ENCODE results near the gene PRKCH. TPM values are rescaled to one million over a fixed set of nuclear protein-coding genes. Genes with fewer than 3 reads are reported as not detected.

PRKCH gene
- total RNA-seq, 2 experiments from 2014 or later = 318 to 343 TPM

DNA sequence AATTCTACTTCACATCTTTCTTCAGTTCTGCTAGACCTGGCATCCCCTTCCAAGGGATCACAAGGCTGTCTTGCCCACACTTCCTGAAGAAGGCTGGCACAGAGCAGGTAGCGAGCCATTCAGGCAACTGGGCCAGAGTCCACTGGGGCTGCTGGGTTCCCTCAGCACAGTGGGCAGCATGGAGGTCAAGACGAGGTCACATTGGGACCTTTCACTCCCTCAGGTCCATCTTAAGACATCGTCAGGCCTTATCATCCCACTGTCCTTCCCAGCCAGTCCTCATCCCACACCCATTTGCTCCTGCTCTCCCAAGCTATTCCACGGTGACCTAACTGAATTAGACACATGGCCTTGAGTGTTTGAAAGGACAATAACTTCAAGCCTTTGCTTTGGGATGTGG, 230.9 kb downstream of the PRKCH start:
- ChIA-PET CTCF (interaction anchor here (1.1 to 1.7 kb wide), 6 partner anchors 11 to 285 kb away, joined by 3 to 7 read pairs (median 4); no protein-coding TSS in a partner anchor), POLR2A (interaction anchor here (0.8 to 1.5 kb wide), 3 partner anchors 17 to 168 kb away, joined by 3 to 5 read pairs (median 3); partner anchors contain the start of gene HIF1A)
- DNase-seq (no peak), ATAC-seq (no peak)
- Mint-ChIP-seq H3K4me3 (no peak overlapping the region), H3K27me3 (ENCODE audit: low read depth) (no peaks in the 10 kb centered on the region), H3K36me3 (ENCODE audit: low read depth) (peaks cover 82% of the 10 kb centered on the region), H3K9me3 (ENCODE audit: insufficient read depth) (no peaks in the 10 kb centered on the region), H3K4me1 (ENCODE audit: low read depth) (peaks cover 52% of the 10 kb centered on the region), H3K27ac (peak overlapping the region; percentile 90)

DNA sequence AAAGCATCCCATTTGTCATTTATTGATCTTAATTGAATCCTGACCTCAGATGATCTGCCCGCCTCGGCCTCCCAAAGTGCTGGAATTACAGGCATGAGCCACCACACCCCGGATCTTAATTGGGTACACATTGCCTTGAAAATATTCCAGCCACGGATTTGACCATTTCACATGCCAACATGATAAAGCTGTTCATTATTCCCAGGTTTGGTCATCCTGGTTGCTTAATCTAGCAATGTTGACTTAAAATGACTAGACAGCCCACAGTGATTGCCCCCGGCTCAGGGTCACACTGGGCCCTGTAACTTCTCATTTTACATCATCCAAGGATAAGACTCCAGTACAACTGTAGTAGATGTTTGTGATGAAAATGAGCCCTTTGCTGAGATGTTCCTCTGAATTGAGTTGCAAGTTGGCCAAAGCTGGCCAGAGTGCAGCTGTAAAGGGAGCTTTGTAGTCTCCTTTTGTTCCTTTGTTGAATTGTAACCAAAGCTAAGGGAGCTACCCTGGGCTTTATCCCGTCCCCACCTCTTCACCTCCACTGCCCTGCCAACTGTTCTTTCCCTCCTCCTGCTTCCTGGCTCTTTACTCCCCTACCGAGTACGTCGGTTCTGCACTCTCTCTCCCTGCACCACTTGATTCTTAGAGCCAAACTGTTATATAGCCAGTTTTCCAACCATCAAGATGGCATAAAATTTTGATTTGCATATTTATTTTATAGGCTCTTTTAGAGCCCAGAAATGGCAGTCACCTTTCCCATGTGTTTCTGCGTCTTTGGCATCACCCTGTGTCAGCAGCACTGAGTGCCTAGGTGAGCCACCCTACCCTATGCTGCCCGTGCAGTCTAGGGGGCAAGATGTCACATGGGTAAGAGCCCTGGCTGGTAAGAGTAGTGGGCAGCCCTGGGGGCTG, 232.6 kb downstream of the PRKCH start:
- ATAC-seq = no peak
- Mint-ChIP-seq H3K4me1 (ENCODE audit: low read depth) (peaks cover 56% of the 10 kb centered on the region), H3K9me3 (ENCODE audit: insufficient read depth) (no peaks in the 10 kb centered on the region), H3K27me3 (ENCODE audit: low read depth) (no peaks in the 10 kb centered on the region), H3K36me3 (ENCODE audit: low read depth) (peaks cover 72% of the 10 kb centered on the region), H3K4me3 (peak overlapping the region; percentile 41), H3K27ac (peak overlapping the region; percentile 90)
- ChIA-PET CTCF (interaction anchor here (1.1 to 1.5 kb wide), 3 partner anchors 9 to 283 kb away, joined by 5 to 6 read pairs (median 6); no protein-coding TSS in a partner anchor), POLR2A (interaction anchor here (1.0 kb wide), 1 partner anchor 141 kb away, joined by 3 read pairs; the partner anchor contains the start of gene HIF1A)
- DNase-seq = no peak

DNA sequence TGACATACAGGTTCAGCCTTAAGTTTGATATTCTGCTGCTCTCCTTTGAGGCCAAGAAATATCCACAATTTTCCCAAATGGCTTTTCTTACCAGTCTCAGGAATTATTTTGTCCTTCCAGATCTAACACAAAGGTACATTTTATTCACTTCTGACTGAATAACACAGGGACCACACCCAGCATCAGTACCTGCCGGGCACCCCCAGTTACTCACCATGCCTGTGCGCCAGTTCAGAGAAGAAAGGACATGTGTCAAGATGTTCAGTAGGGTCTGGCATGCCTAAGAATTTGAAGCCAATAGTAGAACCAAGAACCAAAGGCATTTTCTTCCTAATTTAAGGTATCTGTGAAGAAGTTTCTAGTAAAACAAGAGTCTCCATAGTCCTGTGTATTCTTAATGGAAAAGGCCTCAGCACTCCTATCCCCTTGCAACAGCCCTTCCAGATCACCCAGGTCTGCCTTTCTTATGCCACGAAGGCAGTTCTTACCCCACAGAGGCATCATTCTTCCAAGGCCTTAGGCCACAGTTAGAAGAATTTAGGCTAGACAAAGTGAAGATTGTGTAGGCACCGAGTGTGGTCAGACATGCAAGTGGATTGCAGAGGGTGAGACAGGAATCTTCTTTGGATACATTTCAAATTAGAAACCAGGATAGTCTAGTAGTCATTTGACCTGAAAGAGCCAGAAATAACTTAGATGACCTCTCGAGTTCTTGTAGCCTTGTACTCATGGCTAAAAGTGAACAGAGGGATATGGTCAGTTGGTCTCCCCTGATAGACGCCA, 233.9 kb downstream of the PRKCH start:
- Mint-ChIP-seq H3K9me3 (ENCODE audit: insufficient read depth) (no peaks in the 10 kb centered on the region), H3K4me3 (no peak overlapping the region), H3K27me3 (ENCODE audit: low read depth) (no peaks in the 10 kb centered on the region), H3K36me3 (ENCODE audit: low read depth) (peaks cover 59% of the 10 kb centered on the region), H3K27ac (peak overlapping the region; percentile 13), H3K4me1 (ENCODE audit: low read depth) (peaks cover 59% of the 10 kb centered on the region)
- CTCF ChIA-PET = no interaction called here
- DNase-seq = no peak
- no peak for ATAC-seq
- POLR2A ChIA-PET = no interaction called here

DNA sequence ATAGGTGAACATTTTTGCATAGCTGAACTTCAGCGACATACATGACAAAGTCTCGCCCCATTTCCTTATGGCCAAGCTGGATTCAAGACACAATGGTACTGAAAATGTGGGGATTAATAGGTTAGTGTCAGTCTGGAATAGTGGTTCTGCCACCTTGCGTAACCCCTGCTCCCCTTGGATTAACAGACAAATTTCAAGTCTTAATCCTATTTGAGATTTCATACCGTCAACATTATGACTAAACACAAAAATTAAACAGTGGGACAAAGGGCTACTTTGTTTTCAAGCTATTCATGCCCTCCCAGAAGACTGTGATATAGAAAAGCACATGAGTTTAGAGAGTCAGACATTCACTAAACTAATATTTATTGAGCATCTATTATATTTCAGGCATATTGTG, 235.1 kb downstream of the PRKCH start:
- ChIA-PET POLR2A (interaction anchor here (1.4 to 1.6 kb wide), 2 partner anchors 16 to 139 kb away, joined by 3 to 5 read pairs; partner anchors contain the start of gene HIF1A), CTCF (interaction anchor here (0.7 to 1.6 kb wide), 5 partner anchors 9 to 281 kb away, joined by 3 to 7 read pairs (median 4); no protein-coding TSS in a partner anchor)
- DNase-seq (no peak), ATAC-seq (no peak)
- Mint-ChIP-seq H3K9me3 (ENCODE audit: insufficient read depth) (no peaks in the 10 kb centered on the region), H3K36me3 (ENCODE audit: low read depth) (peaks cover 47% of the 10 kb centered on the region), H3K27me3 (ENCODE audit: low read depth) (no peaks in the 10 kb centered on the region), H3K4me1 (ENCODE audit: low read depth) (peaks cover 57% of the 10 kb centered on the region), H3K27ac (no peak overlapping the region), H3K4me3 (no peak overlapping the region)

DNA sequence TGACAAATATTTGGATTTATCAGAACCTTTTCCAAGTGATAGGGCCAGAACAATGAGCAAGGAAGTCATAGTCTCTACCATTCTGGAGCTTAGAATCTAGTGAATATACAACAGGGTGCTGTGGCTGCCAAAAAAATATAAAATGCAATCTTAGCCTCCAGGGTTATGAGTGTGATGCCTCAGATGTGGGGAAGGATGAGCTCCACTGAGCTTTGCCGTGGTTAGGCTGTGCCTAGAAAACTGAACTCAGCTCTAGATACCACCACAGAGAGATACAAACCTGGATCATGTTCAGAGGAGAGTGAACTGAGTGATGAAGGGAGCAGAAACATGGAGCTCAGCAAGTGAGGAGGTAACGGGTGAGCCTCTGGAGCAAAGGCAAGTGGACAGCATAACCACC, 235.9 kb downstream of the PRKCH start:
- DNase-seq (no peak), ATAC-seq (peak; percentile 10)
- Mint-ChIP-seq H3K27ac (no peak overlapping the region), H3K27me3 (ENCODE audit: low read depth) (no peaks in the 10 kb centered on the region), H3K9me3 (ENCODE audit: insufficient read depth) (no peaks in the 10 kb centered on the region), H3K36me3 (ENCODE audit: low read depth) (peaks cover 39% of the 10 kb centered on the region), H3K4me3 (no peak overlapping the region), H3K4me1 (ENCODE audit: low read depth) (peaks cover 57% of the 10 kb centered on the region)
- ChIA-PET CTCF (interaction anchor here (0.7 to 1.6 kb wide), 5 partner anchors 9 to 280 kb away, joined by 3 to 7 read pairs (median 4); no protein-coding TSS in a partner anchor), POLR2A (interaction anchor here (0.8 to 1.6 kb wide), 4 partner anchors 9 to 138 kb away, joined by 3 to 6 read pairs (median 4); partner anchors contain the start of gene HIF1A)

DNA sequence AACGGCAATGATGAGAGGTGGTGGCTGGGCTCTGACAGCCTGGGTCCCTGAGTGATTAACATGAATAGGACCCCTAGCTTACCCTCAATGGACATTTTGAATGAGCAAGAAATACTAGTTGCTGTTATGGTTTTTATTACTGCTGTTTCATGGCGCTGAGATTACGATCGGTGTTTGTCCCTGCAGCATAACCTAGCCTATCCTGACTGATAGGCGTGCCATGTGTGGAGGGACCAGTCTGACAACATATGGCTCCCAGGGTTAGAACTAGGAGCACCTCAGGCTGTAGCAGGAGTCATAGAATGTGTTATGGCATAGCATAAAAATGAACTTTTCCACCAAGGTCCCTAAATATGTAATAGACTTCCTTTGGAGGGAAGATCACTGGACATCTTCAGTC, 236.5 kb downstream of the PRKCH start:
- ChIA-PET CTCF (interaction anchor here (1.6 kb wide), 1 partner anchor 9 kb away, joined by 7 read pairs; no protein-coding TSS in a partner anchor), POLR2A (interaction anchor here (1.2 to 1.4 kb wide), 2 partner anchors 8 to 137 kb away, joined by 5 to 6 read pairs; partner anchors contain the start of gene HIF1A)
- H3K27ac Mint-ChIP-seq = peak overlapping the region; percentile 8
- no peak overlapping the region for H3K4me3 Mint-ChIP-seq
- no peak for ATAC-seq
- no peak for DNase-seq
- H3K27me3 Mint-ChIP-seq (ENCODE audit: low read depth) = no peaks in the 10 kb centered on the region
- H3K36me3 Mint-ChIP-seq (ENCODE audit: low read depth) = peaks cover 33% of the 10 kb centered on the region
- no peaks in the 10 kb centered on the region for H3K9me3 Mint-ChIP-seq (ENCODE audit: insufficient read depth)
- H3K4me1 Mint-ChIP-seq (ENCODE audit: low read depth) = peaks cover 57% of the 10 kb centered on the region

DNA sequence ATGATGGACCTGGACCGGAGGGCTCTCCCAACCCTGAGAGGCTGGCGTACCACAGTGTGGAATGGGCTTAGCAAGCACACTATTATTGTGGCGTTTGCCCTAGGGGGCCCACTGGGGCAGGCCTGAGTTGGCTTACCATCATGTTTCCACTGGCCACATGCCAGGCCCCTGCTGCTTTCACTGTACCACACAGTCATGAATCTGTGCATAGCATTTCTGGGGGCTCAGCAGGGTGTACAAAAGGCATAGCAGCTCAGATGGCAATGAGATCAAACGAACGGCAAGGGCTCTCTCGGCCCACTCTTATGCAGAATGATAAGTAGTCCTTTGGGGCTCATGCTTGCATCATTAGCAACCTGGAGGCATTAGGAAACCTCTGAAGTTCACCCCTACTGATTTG, 236.9 kb downstream of the PRKCH start:
- no peaks in the 10 kb centered on the region for H3K27me3 Mint-ChIP-seq (ENCODE audit: low read depth)
- H3K27ac Mint-ChIP-seq = peak overlapping the region; percentile 13
- H3K4me1 Mint-ChIP-seq (ENCODE audit: low read depth) = peaks cover 57% of the 10 kb centered on the region
- no peak for DNase-seq
- ATAC-seq = no peak
- H3K36me3 Mint-ChIP-seq (ENCODE audit: low read depth) = peaks cover 30% of the 10 kb centered on the region
- H3K9me3 Mint-ChIP-seq (ENCODE audit: insufficient read depth) = no peaks in the 10 kb centered on the region
- ChIA-PET CTCF (interaction anchor here (1.6 kb wide), 1 partner anchor 8 kb away, joined by 7 read pairs; no protein-coding TSS in a partner anchor), POLR2A (interaction anchor here (1.6 kb wide), 1 partner anchor 138 kb away, joined by 4 read pairs; no protein-coding TSS in a partner anchor)
- no peak overlapping the region for H3K4me3 Mint-ChIP-seq

DNA sequence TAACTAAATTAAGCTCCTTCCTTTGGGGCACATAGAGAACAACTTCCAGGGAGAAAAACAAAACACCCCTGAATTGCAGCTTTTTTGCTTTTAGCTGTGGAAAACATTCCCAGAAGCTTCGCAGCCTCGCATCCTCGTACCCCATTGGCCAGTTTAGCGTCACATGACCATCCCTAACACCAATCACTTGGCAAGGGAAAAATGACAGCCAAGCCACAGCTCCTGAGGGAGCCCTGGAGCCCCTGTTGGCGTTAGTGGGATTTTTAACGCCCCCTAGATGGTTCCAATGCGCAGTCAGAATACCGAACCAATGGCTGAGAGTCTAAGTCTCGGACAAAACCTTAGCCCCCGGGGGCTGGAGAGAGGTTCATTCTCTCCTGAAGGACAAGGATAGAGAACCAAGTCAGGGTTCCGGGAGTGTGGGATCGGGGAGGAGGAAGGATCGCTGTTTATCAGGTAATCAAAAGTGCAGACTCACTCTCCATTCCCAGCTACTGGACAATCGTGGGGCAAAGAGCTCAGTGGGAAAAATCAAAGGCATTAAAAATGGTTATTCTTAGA, 238.3 kb downstream of the PRKCH start:
- peaks cover 54% of the 10 kb centered on the region for H3K4me1 Mint-ChIP-seq (ENCODE audit: low read depth)
- CTCF ChIA-PET = interaction anchor here (1.7 kb wide), 1 partner anchor 9 kb away, joined by 4 read pairs; no protein-coding TSS in a partner anchor
- POLR2A ChIA-PET = interaction anchor here (1.6 kb wide), 1 partner anchor 136 kb away, joined by 4 read pairs; no protein-coding TSS in a partner anchor
- DNase-seq = no peak
- H3K36me3 Mint-ChIP-seq (ENCODE audit: low read depth) = peaks cover 21% of the 10 kb centered on the region
- no peak overlapping the region for H3K4me3 Mint-ChIP-seq
- H3K27ac Mint-ChIP-seq = no peak overlapping the region
- H3K9me3 Mint-ChIP-seq (ENCODE audit: insufficient read depth) = no peaks in the 10 kb centered on the region
- H3K27me3 Mint-ChIP-seq (ENCODE audit: low read depth) = no peaks in the 10 kb centered on the region
- no peak for ATAC-seq

DNA sequence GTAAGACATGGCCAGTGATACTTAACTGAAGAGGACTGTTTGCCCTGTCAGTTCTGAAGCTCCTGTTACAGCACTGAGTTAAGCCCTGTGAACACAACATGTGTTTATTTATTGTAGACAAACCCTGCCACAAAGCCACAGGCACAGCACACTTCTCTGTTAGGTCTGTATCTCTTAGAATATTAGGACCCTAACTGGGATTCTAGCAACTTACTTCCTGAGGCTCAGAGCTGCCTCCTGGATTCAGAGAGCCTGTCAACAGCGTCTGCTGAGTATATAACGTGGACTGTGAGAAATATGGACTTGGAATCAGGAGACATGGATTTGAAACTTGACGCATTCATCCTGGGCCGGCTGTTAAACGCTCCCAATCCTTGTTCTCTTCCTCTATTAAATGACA, 238.9 kb downstream of the PRKCH start:
- H3K27ac Mint-ChIP-seq = no peak overlapping the region
- peaks cover 54% of the 10 kb centered on the region for H3K4me1 Mint-ChIP-seq (ENCODE audit: low read depth)
- DNase-seq = no peak
- H3K4me3 Mint-ChIP-seq = no peak overlapping the region
- ATAC-seq = no peak
- H3K27me3 Mint-ChIP-seq (ENCODE audit: low read depth) = no peaks in the 10 kb centered on the region
- H3K36me3 Mint-ChIP-seq (ENCODE audit: low read depth) = peaks cover 20% of the 10 kb centered on the region
- ChIA-PET CTCF (interaction anchor here (1.7 kb wide), 1 partner anchor 9 kb away, joined by 4 read pairs; no protein-coding TSS in a partner anchor), POLR2A (no interaction called here)
- H3K9me3 Mint-ChIP-seq (ENCODE audit: insufficient read depth) = no peaks in the 10 kb centered on the region

DNA sequence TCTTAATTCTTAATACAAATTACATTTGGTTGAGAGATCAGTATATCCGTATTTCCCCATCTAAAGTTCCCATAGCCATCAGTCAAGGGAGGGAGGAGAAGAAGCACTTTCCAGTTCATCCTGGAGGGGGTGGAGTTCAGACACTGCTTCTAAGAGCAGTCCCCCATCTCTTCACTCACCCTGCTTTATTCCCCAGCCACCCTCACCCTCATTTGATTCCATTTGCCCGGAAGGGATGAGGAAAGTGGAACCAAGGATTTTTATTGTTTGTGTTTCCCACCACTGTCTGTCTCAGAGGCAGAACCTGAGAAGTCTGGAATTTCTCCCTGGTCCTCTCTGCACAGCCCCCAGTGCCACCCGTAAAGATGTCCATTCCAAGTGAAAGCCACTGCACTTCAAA, 239.7 kb downstream of the PRKCH start:
- ChIA-PET POLR2A (no interaction called here), CTCF (no interaction called here)
- Mint-ChIP-seq H3K27ac (no peak overlapping the region), H3K4me1 (ENCODE audit: low read depth) (peaks cover 52% of the 10 kb centered on the region), H3K4me3 (no peak overlapping the region), H3K9me3 (ENCODE audit: insufficient read depth) (peaks cover 5% of the 10 kb centered on the region), H3K27me3 (ENCODE audit: low read depth) (no peaks in the 10 kb centered on the region), H3K36me3 (ENCODE audit: low read depth) (peaks cover 18% of the 10 kb centered on the region)
- DNase-seq (no peak), ATAC-seq (no peak)

DNA sequence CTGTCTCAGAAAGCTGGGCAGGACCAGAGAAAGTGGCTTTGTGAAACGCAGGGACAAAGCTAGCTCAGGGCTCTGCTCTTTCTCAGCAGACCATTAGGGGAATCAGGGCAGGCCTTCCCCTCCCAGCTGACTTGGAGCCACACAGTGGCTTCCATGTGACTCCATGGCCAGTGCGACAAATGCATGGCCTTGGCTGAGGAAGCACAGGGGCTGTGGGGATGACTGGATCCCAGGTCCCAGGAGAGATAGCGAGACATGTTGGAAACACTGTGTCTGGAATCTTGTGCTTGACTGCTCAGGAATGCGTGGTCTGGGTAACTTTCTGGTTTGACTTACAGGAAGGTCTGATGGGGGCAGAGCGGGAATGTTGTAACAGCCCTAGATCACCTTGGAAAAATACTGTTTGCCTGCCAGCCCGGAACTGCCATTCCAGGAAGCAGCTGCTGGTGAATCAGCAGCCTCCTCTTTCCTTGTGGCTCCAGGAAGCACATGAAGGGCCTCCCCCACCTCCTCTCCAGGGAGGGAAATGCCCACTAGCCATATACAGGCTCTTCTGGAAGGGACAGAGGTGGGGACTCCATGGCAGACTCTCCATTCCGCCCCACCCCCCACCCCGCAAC, 240.4 kb downstream of the PRKCH start:
- peaks cover 20% of the 10 kb centered on the region for H3K36me3 Mint-ChIP-seq (ENCODE audit: low read depth)
- DNase-seq (no peak), ATAC-seq (no peak)
- peaks cover 49% of the 10 kb centered on the region for H3K4me1 Mint-ChIP-seq (ENCODE audit: low read depth)
- H3K27me3 Mint-ChIP-seq (ENCODE audit: low read depth) = no peaks in the 10 kb centered on the region
- no peak overlapping the region for H3K4me3 Mint-ChIP-seq
- POLR2A ChIA-PET = no interaction called here
- peaks cover 5% of the 10 kb centered on the region for H3K9me3 Mint-ChIP-seq (ENCODE audit: insufficient read depth)
- no peak overlapping the region for H3K27ac Mint-ChIP-seq
- CTCF ChIA-PET = interaction anchor here (2.0 kb wide), 1 partner anchor 8 kb away, joined by 6 read pairs; no protein-coding TSS in a partner anchor
